ENCODE measurements around the gene GEMIN7.

Gene GEMIN7

GRCh38 chr19:45133661-45134060 lies 54.6 kb downstream of the GEMIN7 start:
- DNase-seq: no peak

GRCh38 chr19:45135176-45135885 lies 56.3 kb downstream of the GEMIN7 start:
- DNase-seq: no peak

- DNase-seq: no peak
Measured at GRCh38 chr19:45136507-45137178, 57.6 kb downstream of the GEMIN7 start.

- DNase-seq: peak in 1 of 2 donors; percentile 26
Measured at GRCh38 chr19:45137179-45137761, 58.2 kb downstream of the GEMIN7 start.

- no peak for DNase-seq
Measured at GRCh38 chr19:45138303-45138751, 59.3 kb downstream of the GEMIN7 start.

GRCh38 chr19:45139286-45140143 lies 60.5 kb downstream of the GEMIN7 start:
- no peak for DNase-seq

- no peak for DNase-seq
Measured at GRCh38 chr19:45140144-45140503, 61.1 kb downstream of the GEMIN7 start.

GRCh38 chr19:45140533-45140932 lies 61.5 kb downstream of the GEMIN7 start:
- DNase-seq: no peak

Data from hippocampal formation (tissue), 2 donors.